Adrenal gland (tissue), 12 donors: ENCODE measurements around the gene TMEM88. TPM values are rescaled to one million over a fixed set of nuclear protein-coding genes. Genes with fewer than 3 reads are reported as not detected.

Source experiments
- DNase-seq, 7 donors: peaks; one replicate each; pipeline ENCODE4 v3.0.0-alpha.2; 2019 to 2020
- H3K27ac ChIP-seq, 5 donors: fragments of 200-600 bp; sonication (generic) in 4 of 5; 1 replicate in 3 of 5; 2 replicates in 2 of 5; pipeline versions ENCODE4 v1.5.1 to v1.8.0; 2016 to 2020; ENCODE audit warnings: mild to moderate bottlenecking in 1 of 5
- H3K27me3 ChIP-seq: fragments of 200-600 bp; 2 replicates; pipeline ENCODE4 v1.8.0; 2021
- H3K36me3 ChIP-seq, 2 donors: fragments of 200-600 bp; replicated peaks in 1 of 2; 1 replicate in 1 of 2; 2 replicates in 1 of 2; pipeline versions ENCODE4 v1.5.1 to v1.8.0; 2018 to 2022
- H3K4me1 ChIP-seq, 2 donors: fragments of 200-600 bp; replicated peaks in 1 of 2; 1 replicate in 1 of 2; 2 replicates in 1 of 2; pipeline versions ENCODE4 v1.5.1 to v1.8.0; 2018 to 2021
- H3K4me3 ChIP-seq, 4 donors: fragments of 200-600 bp; sonication (generic) in 3 of 4; one replicate each; pipeline ENCODE4 v1.5.1; 2016 to 2018
- H3K9me3 ChIP-seq, 3 donors: fragments of 200-600 bp; sonication (generic) in 1 of 3; replicated peaks in 1 of 3; 1 replicate in 2 of 3; 2 replicates in 1 of 3; pipeline versions ENCODE4 v1.5.1 to v1.8.0; 2016 to 2021
- POLR2A ChIP-seq, 2 donors: fragments of 450-650 bp; IDR thresholded peaks; one replicate each; pipeline ENCODE4 v1.6.1; 2017; ENCODE audit warnings: antibody characterized with exemption in 2 of 2, mild to moderate bottlenecking in 2 of 2, moderate library complexity in 1 of 2
- WGBS, 4 donors: extraction: QIAGEN DNeasy Blood & Tissue Kit in 2 of 4; methylation state at CpG; one replicate each; pipeline versions ENCODE4 v1.1.5 to v1.1.7; 2013 to 2017; 5-methylcytosine and 5-hydroxymethylcytosine counted together
- intact Hi-C, 2 donors: fragments of 100-400 bp; cut with DNase I; formaldehyde crosslinking; loops; one replicate each; pipeline versions ENCODE4 v1.14.1 to v1.15.0; 2022 to 2023
- polyA plus RNA-seq, 3 donors: library from polyadenylated mRNA; stranded (reverse); fragments of 200-250 nt in 2 of 3; fragments of 350-450 nt in 1 of 3; fragmentation: Illumina TruSeq in 1 of 3; extraction: RNeasy Lipid Tissue Mini Kit (QIAGEN cat#74804) in 1 of 3; gene quantifications; one replicate each; pipeline ENCODE4 v1.2.3, GENCODE V29; 2013 to 2014
- total RNA-seq, 9 donors: library from RNA; depleted of rRNA in 4 of 9; stranded (reverse); fragments of >200 nt in 4 of 9; fragments of 120-200 nt in 1 of 9; fragmentation: NEBNext Ultra II Directional in 1 of 9; extraction: Animal tissue kit (Norgen Biotek cat#: 25700) in 1 of 9; gene quantifications; one replicate each; pipeline versions ENCODE4 v1.1.0 to v1.2.4, GENCODE V29; 2013 to 2023
- TF ChIP-seq, protein P1 (sequence below), 6 experiments: fragments of 450-650 bp in 4 of 6; fragments of 200-600 bp in 2 of 6; sonication (generic) in 1 of 6; IDR thresholded peaks; 1 replicate in 5 of 6; 2 replicates in 1 of 6; pipeline versions ENCODE4 v1.5.1 to v1.8.0; 2016 to 2021; ENCODE audit warnings: antibody characterized with exemption in 6 of 6, mild to moderate bottlenecking in 2 of 6, moderate library complexity in 1 of 6
- donor health status: healthy with polysubstance abuse.
- donor health status: Bipolar disorder and iron deficiency.
- donor health status: DM: yes; HTN: yes; CAD: no.
- donor health status: DM: no; HTN: no; CAD: no.
- donor health status: DM: no; HTN: no; CAD: no.
- donor health status: DM: yes; HTN: yes; CAD: no.

Gene TMEM88
- total and polyA plus RNA-seq, 12 donors: 7.9 to 107 (median 25.1) TPM

DNA sequence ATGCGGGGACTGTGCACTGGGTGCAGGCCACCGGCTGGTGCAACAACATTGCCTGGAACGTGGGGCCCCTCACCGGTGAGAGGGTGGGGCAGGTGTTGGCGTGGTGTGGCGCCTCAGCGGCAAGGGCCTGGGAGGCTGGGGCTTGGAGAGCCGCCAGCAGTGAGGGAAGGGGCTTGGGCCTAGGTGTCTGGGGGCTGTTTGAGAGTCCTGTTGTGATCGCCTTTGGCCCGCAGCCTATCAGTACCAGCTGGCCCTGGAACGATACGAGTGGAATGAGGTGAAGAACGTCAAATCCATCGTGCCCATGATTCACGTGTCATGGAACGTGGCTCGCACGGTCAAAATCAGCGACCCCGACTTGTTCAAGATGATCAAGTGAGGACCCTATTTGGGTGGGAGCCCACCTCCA is 2.6 kb upstream of the TMEM88 start:
- TF ChIP-seq, protein P1, sequence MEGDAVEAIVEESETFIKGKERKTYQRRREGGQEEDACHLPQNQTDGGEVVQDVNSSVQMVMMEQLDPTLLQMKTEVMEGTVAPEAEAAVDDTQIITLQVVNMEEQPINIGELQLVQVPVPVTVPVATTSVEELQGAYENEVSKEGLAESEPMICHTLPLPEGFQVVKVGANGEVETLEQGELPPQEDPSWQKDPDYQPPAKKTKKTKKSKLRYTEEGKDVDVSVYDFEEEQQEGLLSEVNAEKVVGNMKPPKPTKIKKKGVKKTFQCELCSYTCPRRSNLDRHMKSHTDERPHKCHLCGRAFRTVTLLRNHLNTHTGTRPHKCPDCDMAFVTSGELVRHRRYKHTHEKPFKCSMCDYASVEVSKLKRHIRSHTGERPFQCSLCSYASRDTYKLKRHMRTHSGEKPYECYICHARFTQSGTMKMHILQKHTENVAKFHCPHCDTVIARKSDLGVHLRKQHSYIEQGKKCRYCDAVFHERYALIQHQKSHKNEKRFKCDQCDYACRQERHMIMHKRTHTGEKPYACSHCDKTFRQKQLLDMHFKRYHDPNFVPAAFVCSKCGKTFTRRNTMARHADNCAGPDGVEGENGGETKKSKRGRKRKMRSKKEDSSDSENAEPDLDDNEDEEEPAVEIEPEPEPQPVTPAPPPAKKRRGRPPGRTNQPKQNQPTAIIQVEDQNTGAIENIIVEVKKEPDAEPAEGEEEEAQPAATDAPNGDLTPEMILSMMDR (IDR thresholded peaks at IDR 0.05): no peak
- no peak for TF ChIP-seq POLR2A (IDR thresholded peaks at IDR 0.05)
- Histone ChIP-seq H3K4me1 (peaks cover 19 to 41% of the 10 kb centered on the region in 2 donors), H3K4me3 (no peak overlapping the region), H3K27ac (peak overlapping the region in 1 of 5 donors; percentile 25), H3K27me3 (no peaks in the 10 kb centered on the region), H3K36me3 (peaks cover 0 to 61% of the 10 kb centered on the region in 2 donors), H3K9me3 (no peaks in the 10 kb centered on the region)
- WGBS, 4 donors: 63 to 75% (median 65%) methylated on average over 11 to 20 of the region's 20 CpGs
- peak in 5 of 7 donors; percentile 29 to 72 (median 37) for DNase-seq
- intact Hi-C loops: loop anchor here in 1 of 2 donors (2.0 to 5.0 kb wide), 2 partner anchors 29 to 135 kb away; no protein-coding TSS in a partner anchor

DNA sequence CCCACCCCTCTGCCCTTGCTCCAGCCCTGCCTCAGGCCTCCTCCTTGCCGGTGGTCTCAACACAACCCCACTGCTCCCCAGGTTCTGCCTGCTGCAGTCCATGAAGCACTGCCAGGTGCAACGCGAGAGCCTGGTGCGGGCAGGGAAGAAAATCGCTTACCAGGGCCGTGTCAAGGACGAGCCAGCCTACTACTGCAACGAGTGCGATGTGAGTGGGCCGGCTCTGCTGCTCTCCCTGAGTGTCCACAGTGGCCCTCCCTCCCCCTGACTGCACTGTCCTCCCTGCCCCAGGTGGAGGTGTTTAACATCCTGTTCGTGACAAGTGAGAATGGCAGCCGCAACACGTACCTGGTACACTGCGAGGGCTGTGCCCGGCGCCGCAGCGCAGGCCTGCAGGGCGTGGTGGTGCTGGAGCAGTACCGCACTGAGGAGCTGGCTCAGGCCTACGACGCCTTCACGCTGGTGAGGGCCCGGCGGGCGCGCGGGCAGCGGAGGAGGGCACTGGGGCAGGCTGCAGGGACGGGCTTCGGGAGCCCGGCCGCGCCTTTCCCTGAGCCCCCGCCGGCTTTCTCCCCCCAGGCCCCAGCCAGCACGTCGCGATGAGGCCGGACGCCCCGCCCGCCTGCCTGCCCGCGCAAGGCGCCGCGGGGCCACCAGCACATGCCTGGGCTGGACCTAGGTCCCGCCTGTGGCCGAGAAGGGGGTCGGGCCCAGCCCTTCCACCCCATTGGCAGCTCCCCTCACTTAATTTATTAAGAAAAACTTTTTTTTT is 1.8 kb upstream of the TMEM88 start:
- WGBS, 4 donors: 74 to 85% (median 78%) methylated on average over 17 to 51 of the region's 51 CpGs

DNA sequence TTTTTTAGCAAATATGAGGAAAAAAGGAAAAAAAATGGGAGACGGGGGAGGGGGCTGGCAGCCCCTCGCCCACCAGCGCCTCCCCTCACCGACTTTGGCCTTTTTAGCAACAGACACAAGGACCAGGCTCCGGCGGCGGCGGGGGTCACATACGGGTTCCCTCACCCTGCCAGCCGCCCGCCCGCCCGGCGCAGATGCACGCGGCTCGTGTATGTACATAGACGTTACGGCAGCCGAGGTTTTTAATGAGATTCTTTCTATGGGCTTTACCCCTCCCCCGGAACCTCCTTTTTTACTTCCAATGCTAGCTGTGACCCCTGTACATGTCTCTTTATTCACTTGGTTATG is 1.2 kb upstream of the TMEM88 start:
- H3K9me3 ChIP-seq: no peaks in the 10 kb centered on the region
- 76 to 85% (median 82%) methylated on average over 21 of the region's 21 CpGs for WGBS, 4 donors
- peaks cover 23 to 47% of the 10 kb centered on the region in 2 donors for H3K4me1 ChIP-seq
- H3K36me3 ChIP-seq: peaks cover 0 to 50% of the 10 kb centered on the region in 2 donors
- no peaks in the 10 kb centered on the region for H3K27me3 ChIP-seq
- H3K27ac ChIP-seq: no peak overlapping the region
- H3K4me3 ChIP-seq: no peak overlapping the region
- intact Hi-C loops: loop anchor here in 1 of 2 donors (2.0 to 5.0 kb wide), 2 partner anchors 31 to 134 kb away; no protein-coding TSS in a partner anchor
- TF ChIP-seq POLR2A (IDR thresholded peaks at IDR 0.05): no peak
- TF ChIP-seq, protein P1 (IDR thresholded peaks at IDR 0.05): no peak
- DNase-seq: peak in 5 of 7 donors; percentile 16 to 61 (median 37)

More for the DNA sequence above, 1.8 kb upstream of the TMEM88 start:
- Histone ChIP-seq H3K4me1 (peaks cover 19 to 41% of the 10 kb centered on the region in 2 donors), H3K27me3 (no peaks in the 10 kb centered on the region), H3K27ac (no peak overlapping the region), H3K9me3 (no peaks in the 10 kb centered on the region), H3K36me3 (peaks cover 0 to 53% of the 10 kb centered on the region in 2 donors), H3K4me3 (no peak overlapping the region)
- intact Hi-C loops: loop anchor here in 1 of 2 donors (2.0 to 5.0 kb wide), 2 partner anchors 30 to 134 kb away; no protein-coding TSS in a partner anchor
- TF ChIP-seq POLR2A (IDR thresholded peaks at IDR 0.05): no peak
- TF ChIP-seq, protein P1 (IDR thresholded peaks at IDR 0.05): peak in 1 of 6 experiments; percentile 5
- peak in 4 of 7 donors; percentile 32 to 65 (median 40) for DNase-seq

DNA sequence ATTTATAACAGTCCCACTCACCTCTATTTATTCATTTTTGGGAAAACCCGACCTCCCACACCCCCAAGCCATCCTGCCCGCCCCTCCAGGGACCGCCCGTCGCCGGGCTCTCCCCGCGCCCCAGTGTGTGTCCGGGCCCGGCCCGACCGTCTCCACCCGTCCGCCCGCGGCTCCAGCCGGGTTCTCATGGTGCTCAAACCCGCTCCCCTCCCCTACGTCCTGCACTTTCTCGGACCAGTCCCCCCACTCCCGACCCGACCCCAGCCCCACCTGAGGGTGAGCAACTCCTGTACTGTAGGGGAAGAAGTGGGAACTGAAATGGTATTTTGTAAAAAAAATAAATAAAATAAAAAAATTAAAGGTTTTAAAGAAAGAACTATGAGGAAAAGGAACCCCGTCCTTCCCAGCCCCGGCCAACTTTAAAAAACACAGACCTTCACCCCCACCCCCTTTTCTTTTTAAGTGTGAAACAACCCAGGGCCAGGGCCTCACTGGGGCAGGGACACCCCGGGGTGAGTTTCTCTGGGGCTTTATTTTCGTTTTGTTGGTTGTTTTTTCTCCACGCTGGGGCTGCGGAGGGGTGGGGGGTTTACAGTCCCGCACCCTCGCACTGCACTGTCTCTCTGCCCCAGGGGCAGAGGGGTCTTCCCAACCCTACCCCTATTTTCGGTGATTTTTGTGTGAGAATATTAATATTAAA is 638 bp upstream of the TMEM88 start:
- no peak for TF ChIP-seq POLR2A (IDR thresholded peaks at IDR 0.05)
- TF ChIP-seq, protein P1 (IDR thresholded peaks at IDR 0.05): no peak
- H3K27me3 ChIP-seq: no peaks in the 10 kb centered on the region
- H3K4me1 ChIP-seq: peaks cover 28 to 52% of the 10 kb centered on the region in 2 donors
- peak in 5 of 7 donors; percentile 16 to 59 (median 39) for DNase-seq
- intact Hi-C loops: loop anchor here in 1 of 2 donors (5.0 kb wide), 1 partner anchor 133 kb away; no protein-coding TSS in a partner anchor
- H3K9me3 ChIP-seq: no peaks in the 10 kb centered on the region
- no peak overlapping the region for H3K4me3 ChIP-seq
- H3K27ac ChIP-seq: peak overlapping the region in 1 of 5 donors; percentile 88
- H3K36me3 ChIP-seq: peaks cover 0 to 44% of the 10 kb centered on the region in 2 donors
- 73 to 76% (median 74%) methylated on average over 31 of the region's 31 CpGs for WGBS, 4 donors
